CD4-positive, alpha-beta T cell treated with Interleukin-4 for 4 hours (primary cell): ENCODE results near the gene DOCK2.
"Not testable (repeated sequence)": the region's sequence is repeated elsewhere in the genome, so short reads cannot be mapped to it uniquely, and the experiment has no call there.

Experiments used
- DNase-seq: peaks from one replicate; pipeline ENCODE4 v3.0.0-alpha.2; 2020

The DOCK2 gene

GRCh38 chr5:169637085-169637548, at the start of gene DOCK2:
Gene DOCK2 (plus strand): TSS chr5:169637275. CDS start chr5:169637327, 52 bp downstream.
- DNase-seq: peak; percentile 64

DNA sequence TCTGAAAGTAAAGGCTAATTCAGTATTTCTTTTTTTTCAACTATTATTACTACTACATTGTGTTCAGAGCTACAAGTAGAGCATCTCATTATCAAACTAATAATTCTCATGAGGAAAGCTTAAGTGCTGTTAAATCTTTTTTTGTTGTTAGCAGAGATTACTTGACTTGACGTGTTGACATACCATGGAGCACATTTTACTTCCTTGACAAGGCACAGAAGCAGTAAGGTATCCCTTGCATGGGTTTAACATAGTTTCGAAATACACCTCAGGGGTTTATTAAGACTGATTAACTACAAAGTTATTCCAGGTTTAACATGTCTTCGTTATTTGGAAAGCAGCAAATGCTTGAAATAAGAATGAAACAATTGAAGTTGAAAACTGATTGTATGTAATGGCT, 46.5 kb upstream of the DOCK2 start:
- DNase-seq: no peak

- no peak for DNase-seq
Measured at GRCh38 chr5:169591636-169592035, 45.4 kb upstream of the DOCK2 start.

- DNase-seq: no peak
Measured at GRCh38 chr5:169592937-169593650, 44.0 kb upstream of the DOCK2 start.

DNA sequence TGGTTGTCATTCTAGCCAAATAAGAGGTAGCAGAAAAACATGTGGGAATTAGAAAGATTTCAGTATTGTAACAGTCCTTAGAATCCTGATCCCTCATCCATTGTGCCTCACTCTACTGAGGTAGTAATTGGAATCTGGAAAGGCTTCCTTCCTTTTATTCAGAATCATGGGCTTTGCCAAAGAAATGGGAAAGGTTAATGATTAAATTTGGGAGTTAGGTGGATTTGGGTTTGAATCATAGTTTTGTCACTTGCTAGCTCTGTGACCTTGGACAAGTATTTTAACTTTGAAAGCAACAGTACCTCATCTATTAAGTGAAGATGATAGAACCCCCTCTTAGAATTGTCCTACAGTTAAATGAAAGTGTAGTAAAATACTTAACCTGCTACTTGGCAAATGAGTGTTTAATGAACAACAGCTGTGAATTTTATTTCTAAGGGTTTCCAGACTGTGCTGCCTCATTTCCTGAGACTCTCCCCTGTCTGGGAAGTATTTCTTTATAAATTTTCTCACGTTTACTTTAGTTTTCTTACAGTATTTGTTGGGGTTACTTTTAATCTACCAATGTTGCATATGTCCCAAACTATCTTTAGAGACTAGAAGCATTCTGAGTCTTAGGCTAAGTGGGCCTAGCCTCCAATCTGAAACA, 41.8 kb upstream of the DOCK2 start:
- DNase-seq: no peak

- no peak for DNase-seq
Measured at GRCh38 chr5:169599451-169599850, 37.6 kb upstream of the DOCK2 start.

GRCh38 chr5:169602535-169602934, 34.5 kb upstream of the DOCK2 start:
- no peak for DNase-seq

DNA sequence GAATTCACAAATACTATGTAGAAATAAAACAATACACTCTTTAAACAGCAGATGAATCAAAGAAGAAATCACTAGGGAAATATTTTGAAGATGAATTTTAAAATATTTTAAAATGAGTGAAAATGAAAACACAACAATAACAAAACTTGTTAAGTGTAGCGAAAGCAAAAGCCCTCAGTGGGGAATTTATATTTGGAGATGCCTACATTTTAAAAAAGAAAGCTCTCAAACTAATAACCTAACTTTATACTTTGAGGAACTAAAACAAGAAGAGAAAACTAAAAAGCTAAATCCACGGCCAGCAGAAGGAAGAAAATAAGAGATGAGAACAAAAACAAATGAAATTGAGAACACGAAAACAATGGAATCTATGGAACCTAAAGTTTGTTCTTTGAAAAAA, 30.8 kb upstream of the DOCK2 start:
- DNase-seq: no peak

DNA sequence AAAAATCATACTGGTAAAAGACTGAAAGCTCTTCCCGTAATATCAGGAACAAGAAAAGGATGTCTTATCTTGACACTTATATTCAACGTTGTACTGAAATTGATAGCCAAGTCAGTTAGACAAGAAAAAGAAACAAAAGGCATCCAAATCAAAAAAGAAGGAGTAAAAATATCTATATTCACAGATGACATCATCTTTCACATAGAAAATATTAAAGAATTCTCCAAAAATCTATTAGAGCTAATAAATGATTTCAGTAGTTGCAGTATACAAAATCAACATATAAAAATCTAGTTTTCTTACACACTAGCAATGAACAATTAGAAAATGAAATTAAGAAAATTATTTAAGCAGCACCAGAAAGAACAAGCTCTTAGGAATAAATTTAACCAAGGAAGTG, 29.2 kb upstream of the DOCK2 start:
- DNase-seq: no peak

GRCh38 chr5:169609716-169610115, 27.4 kb upstream of the DOCK2 start:
- DNase-seq: no peak

- no peak for DNase-seq
Measured at GRCh38 chr5:169610606-169611005, 26.5 kb upstream of the DOCK2 start.

- DNase-seq: no peak
Measured at GRCh38 chr5:169615561-169615960, 21.5 kb upstream of the DOCK2 start.

DNA sequence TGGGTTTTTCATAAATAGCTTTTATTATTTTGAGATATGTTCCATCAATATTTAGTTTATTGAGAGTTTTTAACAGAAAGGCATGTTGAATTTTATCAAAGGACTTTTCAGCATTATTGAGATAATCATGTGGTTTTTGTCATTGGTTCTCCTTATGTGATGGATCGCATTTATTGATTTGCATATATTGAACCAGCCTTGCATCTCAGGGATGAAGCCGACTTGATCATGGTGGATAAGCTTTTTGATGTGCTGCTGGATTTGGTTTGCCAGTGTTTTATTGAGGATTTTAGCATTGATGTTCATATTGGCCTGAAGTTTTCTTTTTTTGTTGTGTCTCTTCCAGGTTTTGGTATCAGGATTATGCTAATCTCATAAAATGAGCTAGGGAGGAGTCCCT, 12.8 kb upstream of the DOCK2 start:
- not testable (repeated sequence) for DNase-seq

- no peak for DNase-seq
Measured at GRCh38 chr5:169626779-169627178, 10.3 kb upstream of the DOCK2 start.

- DNase-seq: no peak
Measured at GRCh38 chr5:169627551-169627950, 9.5 kb upstream of the DOCK2 start.

GRCh38 chr5:169628892-169629291, 8.2 kb upstream of the DOCK2 start:
- no peak for DNase-seq

DNA sequence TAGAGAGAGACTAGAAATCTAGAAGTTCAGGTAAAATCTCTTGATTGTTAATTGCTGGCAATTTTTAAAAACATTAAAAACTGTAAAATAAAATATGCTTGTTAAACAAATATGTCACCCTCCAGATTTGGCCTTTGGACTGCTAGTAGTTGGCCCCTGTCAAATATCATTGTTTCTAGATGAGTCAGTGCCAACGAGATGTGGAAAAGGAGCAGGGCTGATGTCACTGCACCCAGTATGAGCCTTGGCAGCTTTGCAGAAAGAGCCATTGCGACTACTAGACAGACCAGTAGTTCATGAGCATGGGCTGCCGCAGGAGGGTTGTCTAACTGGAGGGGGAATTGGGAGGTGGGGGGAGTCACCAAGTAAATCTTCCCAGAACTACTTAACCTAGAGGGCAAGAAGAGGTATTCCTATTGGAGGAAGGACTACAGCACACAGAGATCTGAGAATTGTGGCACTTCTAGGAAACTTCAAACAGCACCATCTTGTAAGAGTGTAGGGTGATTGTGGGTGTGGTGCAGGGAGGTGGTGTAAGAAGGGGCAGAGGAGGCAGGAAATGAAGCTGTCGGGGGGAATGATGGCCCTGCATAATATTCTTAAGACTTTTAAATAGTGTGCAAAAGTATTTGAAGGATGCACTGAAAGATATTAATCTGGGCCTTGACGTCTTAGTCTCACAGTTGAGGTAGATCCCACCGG, 7.1 kb upstream of the DOCK2 start:
- no peak for DNase-seq

DNA sequence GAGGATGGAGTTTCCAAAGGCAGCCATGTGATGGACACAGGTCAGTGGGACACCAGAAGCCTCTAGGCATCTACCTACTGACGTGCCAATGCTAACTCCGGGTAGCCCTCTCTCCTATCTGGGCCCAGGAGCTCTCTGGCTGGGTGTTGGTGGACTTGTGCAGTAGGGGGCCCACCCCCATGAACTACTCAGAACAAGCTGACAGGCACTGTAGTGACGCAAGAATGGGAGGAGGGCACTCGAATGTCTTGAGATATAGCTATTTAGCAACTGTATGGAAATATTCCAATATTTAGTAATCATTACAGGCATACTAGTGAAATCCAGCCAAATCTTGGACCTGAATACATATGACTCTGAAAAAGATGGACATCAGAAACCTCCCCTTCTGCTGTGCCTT, 5.7 kb upstream of the DOCK2 start:
- DNase-seq: no peak

GRCh38 chr5:169632946-169633345, 4.1 kb upstream of the DOCK2 start:
- DNase-seq: no peak

GRCh38 chr5:169634606-169635005, 2.5 kb upstream of the DOCK2 start:
- no peak for DNase-seq

DNA sequence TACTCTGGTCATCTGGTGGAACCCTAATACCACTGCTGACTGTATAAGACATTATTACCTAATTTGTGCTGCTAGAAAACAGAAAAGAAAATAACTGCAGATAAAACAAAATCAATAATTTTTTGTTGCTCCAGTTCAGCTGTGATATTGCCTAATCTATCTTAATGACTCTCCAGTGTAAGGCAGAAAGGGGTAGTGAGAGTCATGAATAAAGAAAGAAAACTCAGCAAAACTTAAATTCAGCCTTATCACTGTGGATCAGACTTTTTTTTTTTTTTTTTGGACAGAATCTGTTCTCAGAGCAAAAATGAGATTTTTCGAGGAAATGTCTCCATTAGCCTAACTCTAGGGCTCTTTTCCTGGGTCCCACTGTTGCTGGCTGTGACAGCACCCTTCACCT, 1.1 kb upstream of the DOCK2 start:
- no peak for DNase-seq

GRCh38 chr5:169636477-169637084, 494 bp upstream of the DOCK2 start:
- DNase-seq: no peak

GRCh38 chr5:169637549-169638121, 560 bp downstream of the DOCK2 start:
- peak; percentile 78 for DNase-seq
